HEK293 (cell line): ENCODE results near the gene UPB1.

Source experiments
- CTCF ChIA-PET: fragments of 350-600 bp; formaldehyde crosslinking; extraction: SDS; loops from one replicate; lab custom pipeline; 2021; ENCODE audit warnings: antibody characterized with exemption; lab: Yijun Ruan, JAX
- POLR2A ChIA-PET: fragments of 300-600 bp; formaldehyde crosslinking; extraction: SDS; loops from one replicate; lab custom pipeline; 2020; ENCODE audit warnings: antibody characterized with exemption, inconsistent platforms; lab: Yijun Ruan, JAX
- H3K27ac ChIP-seq: fragments of 200-500 bp; sonication (Bioruptor generic); 2 replicates; pipeline ENCODE4 v1.5.1; 2014; ENCODE audit warnings: low read depth, low read length, control low read depth, inconsistent platforms; ENCODE audit errors: extremely low read depth
- H3K36me3 ChIP-seq, 2 experiments: fragments of 200-500 bp in 1 of 2; sonication (Bioruptor generic) in 1 of 2; 1 replicate in 1 of 2; 2 replicates in 1 of 2; pipeline ENCODE4 v1.5.1; 2014 to 2017; ENCODE audit warnings: inconsistent platforms in 2 of 2, low read length in 2 of 2; ENCODE audit not compliant: control insufficient read depth in 2 of 2, insufficient read depth in 1 of 2
- H3K4me1 ChIP-seq: fragments of 200-500 bp; sonication (Bioruptor generic); 2 replicates; pipeline ENCODE4 v1.5.1; 2014; ENCODE audit warnings: mild to moderate bottlenecking, low read length, inconsistent platforms; ENCODE audit not compliant: control insufficient read depth, insufficient read depth
- H3K4me3 ChIP-seq: 2 replicates; pipeline ENCODE4 v1.5.1; 2011; ENCODE audit warnings: low read depth, mild to moderate bottlenecking, control low read depth, low read length, moderate library complexity
- H3K9me3 ChIP-seq: fragments of 200-500 bp; sonication (Bioruptor generic); 2 replicates; pipeline ENCODE4 v1.5.1; 2014; ENCODE audit warnings: low read depth, low read length, inconsistent platforms; ENCODE audit not compliant: control insufficient read depth, insufficient read depth
- BCL11B ChIP-seq: fragments of 450-650 bp; formaldehyde crosslinking; IDR thresholded peaks from 2 replicates; pipeline ENCODE4 v1.5.1; 2016; ENCODE audit warnings: low read depth, missing biosample characterization, missing genetic modification characterization
- FEZF1 ChIP-seq: fragments of 450-650 bp; formaldehyde crosslinking; IDR thresholded peaks from 2 replicates; pipeline ENCODE4 v1.5.1; 2016; ENCODE audit warnings: missing biosample characterization, missing genetic modification characterization
- INSM2 ChIP-seq: fragments of 450-650 bp; formaldehyde crosslinking; IDR thresholded peaks from 2 replicates; pipeline ENCODE4 v1.5.1; 2016; ENCODE audit warnings: missing biosample characterization, missing genetic modification characterization
- KLF1 ChIP-seq: fragments of 450-650 bp; formaldehyde crosslinking; IDR thresholded peaks from 2 replicates; pipeline ENCODE4 v1.5.1; 2016; ENCODE audit warnings: missing biosample characterization, missing genetic modification characterization
- OVOL3 ChIP-seq: fragments of 450-650 bp; formaldehyde crosslinking; IDR thresholded peaks from 2 replicates; pipeline ENCODE4 v1.5.1; 2016; ENCODE audit warnings: missing biosample characterization, missing genetic modification characterization
- PATZ1 ChIP-seq: fragments of 450-650 bp; formaldehyde crosslinking; IDR thresholded peaks from 2 replicates; pipeline ENCODE4 v1.5.1; 2016; ENCODE audit warnings: missing biosample characterization, missing genetic modification characterization
- SETDB1 ChIP-seq: IDR thresholded peaks from one replicate; pipeline ENCODE4 v1.6.1; 2017; ENCODE audit warnings: mild to moderate bottlenecking, low read length, moderate library complexity, mixed read lengths; ENCODE audit not compliant: insufficient read length
- SP7 ChIP-seq: fragments of 450-650 bp; formaldehyde crosslinking; IDR thresholded peaks from 2 replicates; pipeline ENCODE4 v1.5.1; 2016; ENCODE audit warnings: missing biosample characterization, missing genetic modification characterization
- ZBTB21 ChIP-seq: fragments of 450-650 bp; formaldehyde crosslinking; IDR thresholded peaks from 2 replicates; pipeline ENCODE4 v1.5.1; 2017; ENCODE audit warnings: missing biosample characterization, missing genetic modification characterization
- ZBTB48 ChIP-seq: fragments of 450-650 bp; formaldehyde crosslinking; IDR thresholded peaks from 2 replicates; pipeline ENCODE4 v1.5.1; 2016; ENCODE audit warnings: missing biosample characterization, missing genetic modification characterization
- ZFP69B ChIP-seq: fragments of 450-650 bp; formaldehyde crosslinking; IDR thresholded peaks from 2 replicates; pipeline ENCODE4 v1.5.1; 2016; ENCODE audit warnings: missing biosample characterization, missing genetic modification characterization
- ZIC2 ChIP-seq: fragments of 450-650 bp; formaldehyde crosslinking; IDR thresholded peaks from 2 replicates; pipeline ENCODE4 v1.5.1; 2016; ENCODE audit warnings: missing biosample characterization, missing genetic modification characterization
- ZNF10 ChIP-seq: fragments of 450-650 bp; formaldehyde crosslinking; IDR thresholded peaks from 2 replicates; pipeline ENCODE4 v1.5.1; 2017; ENCODE audit warnings: missing biosample characterization, missing genetic modification characterization
- ZNF112 ChIP-seq: fragments of 450-650 bp; formaldehyde crosslinking; IDR thresholded peaks from 2 replicates; pipeline ENCODE4 v1.5.0; 2017; ENCODE audit warnings: missing biosample characterization, missing genetic modification characterization
- ZNF146 ChIP-seq: fragments of 450-650 bp; formaldehyde crosslinking; IDR thresholded peaks from 2 replicates; pipeline ENCODE4 v1.5.1; 2016; ENCODE audit warnings: missing biosample characterization, missing genetic modification characterization
- ZNF211 ChIP-seq: fragments of 450-650 bp; formaldehyde crosslinking; IDR thresholded peaks from 2 replicates; pipeline ENCODE4 v1.5.1; 2016; ENCODE audit warnings: low read depth, missing biosample characterization, missing genetic modification characterization
- ZNF223 ChIP-seq: fragments of 450-650 bp; formaldehyde crosslinking; IDR thresholded peaks from 2 replicates; pipeline ENCODE4 v1.5.1; 2016; ENCODE audit warnings: missing biosample characterization, missing genetic modification characterization
- ZNF324 ChIP-seq: fragments of 450-650 bp; formaldehyde crosslinking; IDR thresholded peaks from 2 replicates; pipeline ENCODE4 v1.5.1; 2016; ENCODE audit warnings: missing biosample characterization, missing genetic modification characterization
- ZNF366 ChIP-seq: fragments of 450-650 bp; formaldehyde crosslinking; conservative IDR thresholded peaks from 2 replicates; pipeline ENCODE4 v1.5.1; 2016; ENCODE audit warnings: missing biosample characterization, missing genetic modification characterization
- ZNF549 ChIP-seq: fragments of 450-650 bp; IDR thresholded peaks from 2 replicates; pipeline ENCODE4 v1.5.1; 2018; ENCODE audit warnings: missing biosample characterization, missing genetic modification characterization, mild to moderate bottlenecking, inconsistent platforms, moderate library complexity
- ZNF639 ChIP-seq: fragments of 450-650 bp; formaldehyde crosslinking; IDR thresholded peaks from 2 replicates; pipeline ENCODE4 v1.5.1; 2016; ENCODE audit warnings: missing biosample characterization, missing genetic modification characterization
- ZNF645 ChIP-seq: fragments of 450-650 bp; formaldehyde crosslinking; IDR thresholded peaks from 2 replicates; pipeline ENCODE4; 2016; ENCODE audit warnings: missing biosample characterization, missing genetic modification characterization
- ZNF654 ChIP-seq: fragments of 450-650 bp; formaldehyde crosslinking; IDR thresholded peaks from 2 replicates; pipeline ENCODE4 v1.5.1; 2016; ENCODE audit warnings: low read depth, missing biosample characterization, missing genetic modification characterization
- ZNF701 ChIP-seq: fragments of 450-650 bp; formaldehyde crosslinking; IDR thresholded peaks from 2 replicates; pipeline ENCODE4 v1.5.1; 2016; ENCODE audit warnings: missing biosample characterization, missing genetic modification characterization
- ZNF792 ChIP-seq: fragments of 450-650 bp; formaldehyde crosslinking; IDR thresholded peaks from 2 replicates; pipeline ENCODE4 v1.5.1; 2016; ENCODE audit warnings: missing biosample characterization, missing genetic modification characterization
- ZNF843 ChIP-seq: fragments of 450-650 bp; formaldehyde crosslinking; IDR thresholded peaks from 2 replicates; pipeline ENCODE4 v1.5.1; 2016; ENCODE audit warnings: missing biosample characterization, missing genetic modification characterization
- ZSCAN16 ChIP-seq: fragments of 450-650 bp; formaldehyde crosslinking; IDR thresholded peaks from 2 replicates; pipeline ENCODE4 v1.5.1; 2016; ENCODE audit warnings: missing biosample characterization, missing genetic modification characterization
- ZSCAN18 ChIP-seq: fragments of 450-650 bp; formaldehyde crosslinking; IDR thresholded peaks from 2 replicates; pipeline ENCODE4 v1.5.1; 2016; ENCODE audit warnings: missing biosample characterization, missing genetic modification characterization
- ZSCAN23 ChIP-seq: fragments of 450-650 bp; formaldehyde crosslinking; IDR thresholded peaks from 2 replicates; pipeline ENCODE4 v1.5.1; 2016; ENCODE audit warnings: missing biosample characterization, missing genetic modification characterization
- ZXDB ChIP-seq: fragments of 450-650 bp; formaldehyde crosslinking; IDR thresholded peaks from 2 replicates; pipeline ENCODE4 v1.5.1; 2016; ENCODE audit warnings: missing biosample characterization, missing genetic modification characterization

UPB1 gene

GRCh38 chr22:24543679-24544243 is 48.6 kb downstream of the UPB1 start:
- H3K36me3 ChIP-seq = peaks cover 24 to 86% of the 10 kb centered on the region in 2 experiments
- POLR2A ChIA-PET = interaction anchor here (4.0 kb wide), 1 partner anchor 11 kb away, joined by 33 read pairs; the partner anchor contains the start of genes GUCD1 and SNRPD3
- H3K27ac ChIP-seq = no peak overlapping the region
- no peaks in the 10 kb centered on the region for H3K4me1 ChIP-seq
- no peak for TF ChIP-seq ZNF792 (tag by site-specific recombination)
- no peak for TF ChIP-seq ZSCAN16 (tag by site-specific recombination)
- TF ChIP-seq OVOL3 (tag by site-specific recombination) = no peak
- no peak for TF ChIP-seq ZNF324 (tag by site-specific recombination)
- TF ChIP-seq ZSCAN18 (tag by site-specific recombination) = no peak
- TF ChIP-seq INSM2 (tag by site-specific recombination) = no peak
- TF ChIP-seq ZNF645 = no peak
- no peak for TF ChIP-seq SETDB1
- TF ChIP-seq ZXDB (tag by site-specific recombination) = no peak
- TF ChIP-seq KLF1 = no peak
- no peak for TF ChIP-seq ZNF146 (tag by site-specific recombination)
- TF ChIP-seq ZFP69B (tag by site-specific recombination) = no peak
- TF ChIP-seq ZNF366 (tag by site-specific recombination) = no peak
- TF ChIP-seq ZSCAN23 = no peak
- no peak for TF ChIP-seq ZNF654
- TF ChIP-seq SP7 = no peak
- TF ChIP-seq PATZ1 (tag by site-specific recombination) = no peak
- no peak for TF ChIP-seq FEZF1 (tag by site-specific recombination)
- no peak overlapping the region for H3K4me3 ChIP-seq
- no peaks in the 10 kb centered on the region for H3K9me3 ChIP-seq
- CTCF ChIA-PET = no interaction called here

GRCh38 chr22:24548812-24549211 is 53.7 kb downstream of the UPB1 start:
- Histone ChIP-seq H3K9me3 (no peaks in the 10 kb centered on the region), H3K27ac (no peak overlapping the region), H3K4me3 (no peak overlapping the region), H3K4me1 (peaks cover 5% of the 10 kb centered on the region; the same call in 1 of the 2 replicates), H3K36me3 (peaks cover 7 to 78% of the 10 kb centered on the region in 2 experiments)
- ChIA-PET POLR2A (interaction anchor here (1.1 kb wide), 1 partner anchor 17 kb away, joined by 3 read pairs; no protein-coding TSS in a partner anchor), CTCF (no interaction called here)
- TF ChIP-seq ZNF10 (tag by site-specific recombination) (no peak), ZNF211 (tag by site-specific recombination) (no peak), BCL11B (tag by site-specific recombination) (no peak), ZNF701 (tag by site-specific recombination) (no peak), ZBTB21 (tag by site-specific recombination) (no peak), ZNF366 (tag by site-specific recombination) (no peak), ZNF792 (tag by site-specific recombination) (no peak), ZNF223 (tag by site-specific recombination) (no peak), ZNF843 (no peak), ZNF112 (tag by site-specific recombination) (no peak), ZIC2 (tag by site-specific recombination) (no peak), ZNF639 (no peak), ZBTB48 (tag by site-specific recombination) (no peak), ZNF549 (tag by site-specific recombination) (no peak)
